ENCODE results near the gene ADAMTS4.

GRCh38 chr1:161233102-161233501 lies 34.2 kb upstream of the ADAMTS4 start:
- TF ChIP-seq POLR2A (IDR thresholded peaks at IDR 0.05; ENCODE audit: low read depth) = no peak
- TF ChIP-seq, protein P1, sequence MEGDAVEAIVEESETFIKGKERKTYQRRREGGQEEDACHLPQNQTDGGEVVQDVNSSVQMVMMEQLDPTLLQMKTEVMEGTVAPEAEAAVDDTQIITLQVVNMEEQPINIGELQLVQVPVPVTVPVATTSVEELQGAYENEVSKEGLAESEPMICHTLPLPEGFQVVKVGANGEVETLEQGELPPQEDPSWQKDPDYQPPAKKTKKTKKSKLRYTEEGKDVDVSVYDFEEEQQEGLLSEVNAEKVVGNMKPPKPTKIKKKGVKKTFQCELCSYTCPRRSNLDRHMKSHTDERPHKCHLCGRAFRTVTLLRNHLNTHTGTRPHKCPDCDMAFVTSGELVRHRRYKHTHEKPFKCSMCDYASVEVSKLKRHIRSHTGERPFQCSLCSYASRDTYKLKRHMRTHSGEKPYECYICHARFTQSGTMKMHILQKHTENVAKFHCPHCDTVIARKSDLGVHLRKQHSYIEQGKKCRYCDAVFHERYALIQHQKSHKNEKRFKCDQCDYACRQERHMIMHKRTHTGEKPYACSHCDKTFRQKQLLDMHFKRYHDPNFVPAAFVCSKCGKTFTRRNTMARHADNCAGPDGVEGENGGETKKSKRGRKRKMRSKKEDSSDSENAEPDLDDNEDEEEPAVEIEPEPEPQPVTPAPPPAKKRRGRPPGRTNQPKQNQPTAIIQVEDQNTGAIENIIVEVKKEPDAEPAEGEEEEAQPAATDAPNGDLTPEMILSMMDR (IDR thresholded peaks at IDR 0.05) = no peak
